Liver (tissue), 9 donors: ENCODE results near the gene GCGR. TPM values are rescaled to one million over a fixed set of nuclear protein-coding genes. Genes with fewer than 3 reads are reported as not detected.

Experiments
- DNase-seq: peaks from one replicate; pipeline ENCODE4 v3.0.0-alpha.2; 2017; ENCODE audit warnings: low spot score
- H3K27ac ChIP-seq, 2 donors: one replicate each; pipeline ENCODE4 v1.7.0; 2013; ENCODE audit warnings: inconsistent platforms in 2 of 2, low read length in 2 of 2, control low read depth in 1 of 2, low read depth in 1 of 2, mild to moderate bottlenecking in 1 of 2
- H3K27me3 ChIP-seq, 4 donors: one replicate each; pipeline versions ENCODE4 v1.6.1 to v1.7.0; 2013; ENCODE audit warnings: low read length in 3 of 4, inconsistent platforms in 1 of 4, mild to moderate bottlenecking in 1 of 4, moderate library complexity in 1 of 4; ENCODE audit not compliant: control insufficient read depth in 4 of 4, insufficient read depth in 4 of 4
- H3K36me3 ChIP-seq, 4 donors: one replicate each; pipeline versions ENCODE4 v1.6.1 to v1.7.0; 2013; ENCODE audit warnings: low read length in 3 of 4, mild to moderate bottlenecking in 3 of 4, low read depth in 1 of 4, moderate library complexity in 1 of 4; ENCODE audit not compliant: control insufficient read depth in 4 of 4, insufficient read depth in 3 of 4
- H3K4me1 ChIP-seq, 4 donors: one replicate each; pipeline versions ENCODE4 v1.6.1 to v1.7.0; 2013; ENCODE audit warnings: low read length in 3 of 4, mild to moderate bottlenecking in 3 of 4, moderate library complexity in 1 of 4; ENCODE audit not compliant: control insufficient read depth in 4 of 4, insufficient read depth in 4 of 4
- H3K4me3 ChIP-seq, 3 donors: one replicate each; pipeline versions ENCODE4 v1.6.1 to v1.7.0; 2013; ENCODE audit warnings: low read length in 3 of 3, control low read depth in 1 of 3, low read depth in 1 of 3, mild to moderate bottlenecking in 1 of 3
- H3K9ac ChIP-seq, 2 donors: one replicate each; pipeline ENCODE4 v1.7.0; 2013; ENCODE audit warnings: low read length in 2 of 2, mild to moderate bottlenecking in 2 of 2, moderate library complexity in 2 of 2, control low read depth in 1 of 2, low read depth in 1 of 2
- H3K9me3 ChIP-seq, 4 donors: one replicate each; pipeline versions ENCODE4 v1.6.1 to v1.7.0; 2013; ENCODE audit warnings: low read length in 3 of 4; ENCODE audit not compliant: control insufficient read depth in 4 of 4
- FOXA1 ChIP-seq: IDR thresholded peaks from 2 replicates; pipeline ENCODE4 v1.6.1; 2016; ENCODE audit warnings: antibody characterized with exemption
- FOXA2 ChIP-seq: IDR thresholded peaks from 2 replicates; pipeline ENCODE4 v1.6.1; 2016; ENCODE audit warnings: antibody characterized with exemption
- GABPA ChIP-seq, 2 donors: IDR thresholded peaks in 1 of 2; conservative IDR thresholded peaks in 1 of 2; 2 replicates each; pipeline ENCODE4 v1.6.1; 2016; ENCODE audit warnings: antibody characterized with exemption in 2 of 2, mild to moderate bottlenecking in 1 of 2, moderate library complexity in 1 of 2
- HNF4A ChIP-seq, 2 donors: conservative IDR thresholded peaks; 2 replicates each; pipeline ENCODE4 v1.6.1; 2016; ENCODE audit warnings: antibody characterized with exemption in 2 of 2, mild to moderate bottlenecking in 2 of 2
- HNF4G ChIP-seq: IDR thresholded peaks from 2 replicates; pipeline ENCODE4 v1.6.1; 2016; ENCODE audit warnings: antibody characterized with exemption
- JUND ChIP-seq, 2 donors: IDR thresholded peaks; 2 replicates each; pipeline ENCODE4 v1.6.1; 2016; ENCODE audit warnings: antibody characterized with exemption in 2 of 2
- MAX ChIP-seq: IDR thresholded peaks from 2 replicates; pipeline ENCODE4 v1.6.1; 2016; ENCODE audit warnings: antibody characterized with exemption
- NR2F2 ChIP-seq: IDR thresholded peaks from 2 replicates; pipeline ENCODE4 v1.6.1; 2016; ENCODE audit warnings: antibody characterized with exemption
- RAD21 ChIP-seq, 2 donors: IDR thresholded peaks; 2 replicates each; pipeline ENCODE4 v1.6.1; 2016; ENCODE audit warnings: antibody characterized with exemption in 2 of 2, mild to moderate bottlenecking in 2 of 2
- REST ChIP-seq: IDR thresholded peaks from 2 replicates; pipeline ENCODE4 v1.6.1; 2016; ENCODE audit warnings: antibody characterized with exemption, mild to moderate bottlenecking
- RXRA ChIP-seq, 2 donors: IDR thresholded peaks; 2 replicates each; pipeline ENCODE4 v1.6.1; 2017 to 2018; ENCODE audit warnings: antibody characterized with exemption in 2 of 2, mild to moderate bottlenecking in 1 of 2
- SP1 ChIP-seq: IDR thresholded peaks from 2 replicates; pipeline ENCODE4 v1.6.1; 2018; ENCODE audit warnings: antibody characterized with exemption, mild to moderate bottlenecking
- TAF1 ChIP-seq: conservative IDR thresholded peaks from 2 replicates; pipeline ENCODE4 v1.6.1; 2016; ENCODE audit warnings: antibody characterized with exemption, mild to moderate bottlenecking
- YY1 ChIP-seq: IDR thresholded peaks from 2 replicates; pipeline ENCODE4 v1.6.1; 2016; ENCODE audit warnings: antibody characterized with exemption, mild to moderate bottlenecking
- WGBS: extraction: QIAGEN DNeasy Blood & Tissue Kit; methylation state at CpG from one replicate; pipeline ENCODE4 v1.1.7; 2013; 5-methylcytosine and 5-hydroxymethylcytosine counted together
- polyA plus RNA-seq, 2 donors: library from polyadenylated mRNA; stranded (reverse) in 1 of 2; unstranded in 1 of 2; fragments of 200-250 nt in 1 of 2; fragments of >200 nt in 1 of 2; fragmentation: Nextera tagmentation in 1 of 2; extraction: Ambion mirVana in 1 of 2; gene quantifications; one replicate each; pipeline versions ENCODE4 v1.2.1 to v1.2.3, GENCODE V29; 2013 to 2015
- total RNA-seq, 2 donors: library from RNA; depleted of rRNA; stranded (reverse); fragments of >200 nt; gene quantifications; one replicate each; pipeline ENCODE4 v1.2.3, GENCODE V29; 2014
- TF ChIP-seq, protein P1 (sequence below): IDR thresholded peaks from 2 replicates; pipeline ENCODE4 v1.6.1; 2016; ENCODE audit warnings: antibody characterized with exemption
- donor health status: healthy.
- donor health status: healthy.
- donor health status: healthy.
- donor health status: healthy.
- donor health status: healthy.

Gene GCGR
- total and polyA plus RNA-seq, 4 donors: 20.7 to 72.0 (median 48.9) TPM

- H3K36me3 ChIP-seq: peaks cover 12 to 18% (median 13%) of the 10 kb centered on the region in 4 donors
- 24% methylated on average over 23 of the region's 23 CpGs for WGBS
- H3K9me3 ChIP-seq: no peaks in the 10 kb centered on the region
- peaks cover 5 to 57% (median 45%) of the 10 kb centered on the region in 4 donors for H3K4me1 ChIP-seq
- TF ChIP-seq NR2F2: peak; percentile 41
- peak; percentile 20 for TF ChIP-seq YY1
- no peak for TF ChIP-seq HNF4A (conservative IDR thresholded peaks at IDR 0.05)
- H3K27me3 ChIP-seq: no peaks in the 10 kb centered on the region
- no peak for DNase-seq
- H3K27ac ChIP-seq: peak overlapping the region; percentile 83 to 84
- H3K9ac ChIP-seq: peak overlapping the region; percentile 47 to 88
- H3K4me3 ChIP-seq: peak overlapping the region; percentile 94
Observed at GRCh38 chr17:81858967-81859905, 55.3 kb downstream of the GCGR start.

DNA sequence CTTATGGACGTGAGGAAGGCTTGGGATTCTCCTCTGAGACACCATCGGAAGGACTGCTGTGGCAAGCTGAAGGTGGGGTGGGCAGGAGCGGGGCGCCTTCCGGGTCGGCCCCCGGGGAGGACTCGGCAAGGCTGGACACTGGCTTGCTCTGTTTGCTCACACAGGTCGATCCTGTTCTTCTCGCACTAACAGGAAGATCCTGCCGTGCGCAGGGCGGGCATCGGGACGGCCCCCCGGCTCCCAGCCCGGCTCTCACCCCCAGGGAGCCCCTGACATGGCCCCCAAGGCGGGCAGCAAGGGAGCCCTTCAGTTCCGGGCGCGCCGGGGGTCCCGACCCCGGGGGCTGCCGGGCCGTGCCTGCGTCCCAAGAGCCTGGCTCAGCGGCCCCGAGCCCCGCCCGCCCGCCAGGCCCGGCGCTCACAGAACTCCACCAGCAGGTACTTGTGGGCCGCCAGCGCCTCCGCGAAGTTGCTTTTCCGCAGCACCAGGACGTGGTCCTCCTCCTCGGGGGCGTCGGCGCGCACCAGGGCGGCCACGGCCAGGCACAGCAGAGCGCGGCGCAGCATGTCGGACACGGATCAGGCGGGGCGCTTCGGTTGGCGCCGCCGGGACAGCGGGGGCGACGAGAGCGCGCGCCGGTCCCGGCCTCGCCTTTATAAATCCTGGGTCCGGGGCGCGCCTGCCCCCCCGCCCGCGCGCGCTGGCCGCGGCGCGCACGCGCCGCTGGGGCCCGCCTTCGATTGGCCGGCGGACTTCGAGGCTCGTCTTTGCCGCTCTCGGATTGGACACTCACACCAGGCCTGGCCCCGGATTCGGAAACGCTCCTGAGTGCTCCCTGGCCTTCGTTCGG lies 56.2 kb downstream of the GCGR start, which contains the start of gene P4HB:
Gene P4HB (minus strand): TSS at position 630 of the 850 bp plus-strand sequence. CDS start 64 bp downstream, at position 566.
- WGBS: under 1% methylated on average over 95 of the region's 95 CpGs
- Histone ChIP-seq H3K4me1 (peaks cover 6 to 61% (median 45%) of the 10 kb centered on the region in 4 donors), H3K27me3 (no peaks in the 10 kb centered on the region), H3K4me3 (peak within 1 kb of the TSS; percentile 94), H3K27ac (peak within 1 kb of the TSS; percentile 94 to 95), H3K9me3 (no peaks in the 10 kb centered on the region), H3K36me3 (peaks cover 5 to 12% (median 11%) of the 10 kb centered on the region in 4 donors), H3K9ac (peak within 1 kb of the TSS; percentile 58 to 97)
- no peak for DNase-seq
- TF ChIP-seq GABPA (IDR thresholded peaks at IDR 0.05 in 1 of 2, conservative IDR thresholded peaks at IDR 0.05 in 1 of 2) (no peak), HNF4A (conservative IDR thresholded peaks at IDR 0.05) (no peak), REST (peak; percentile 62)

- H3K9ac ChIP-seq: peak overlapping the region; percentile 58 to 97
- peak overlapping the region; percentile 94 to 95 for H3K27ac ChIP-seq
- WGBS: under 1% methylated on average over 74 of the region's 74 CpGs
- peaks cover 10 to 59% (median 43%) of the 10 kb centered on the region in 4 donors for H3K4me1 ChIP-seq
- H3K4me3 ChIP-seq: peak overlapping the region; percentile 84 to 93 (median 86)
- H3K27me3 ChIP-seq: no peaks in the 10 kb centered on the region
- H3K9me3 ChIP-seq: no peaks in the 10 kb centered on the region
- peaks cover 2 to 12% (median 5%) of the 10 kb centered on the region in 4 donors for H3K36me3 ChIP-seq
- DNase-seq: peak; percentile 99
- TF ChIP-seq JUND (IDR thresholded peaks at IDR 0.05) (peak; percentile 81 to 93), RAD21 (IDR thresholded peaks at IDR 0.05) (no peak), GABPA (IDR thresholded peaks at IDR 0.05 in 1 of 2, conservative IDR thresholded peaks at IDR 0.05 in 1 of 2) (peak; percentile 91 to 98), SP1 (peak; percentile 100), TAF1 (no peak), HNF4G (no peak), RXRA (IDR thresholded peaks at IDR 0.05) (peak; percentile 58 to 71), NR2F2 (peak; percentile 88), FOXA1 (peak; percentile 6), REST (peak; percentile 30), MAX (peak; percentile 93), FOXA2 (peak; percentile 4)
- TF ChIP-seq, protein P1, sequence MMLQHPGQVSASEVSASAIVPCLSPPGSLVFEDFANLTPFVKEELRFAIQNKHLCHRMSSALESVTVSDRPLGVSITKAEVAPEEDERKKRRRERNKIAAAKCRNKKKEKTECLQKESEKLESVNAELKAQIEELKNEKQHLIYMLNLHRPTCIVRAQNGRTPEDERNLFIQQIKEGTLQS: no peak
Observed at GRCh38 chr17:81860756-81861568, 57.0 kb downstream of the GCGR start.
